HG02981 (cell line): ENCODE data around the gene THBD.

Source experiments
- ATAC-seq: cut with Tn5 transposase; IDR thresholded peaks from one replicate; pipeline ENCODE4 v1.9.1; 2021; ENCODE audit warnings: mild to moderate bottlenecking, moderate library complexity; ENCODE audit not compliant: unreplicated experiment

The THBD gene

GRCh38 chr20:23049201-23050075 is at the start of gene THBD:
Gene THBD (minus strand): TSS chr20:23049672. CDS start chr20:23049504, 168 bp downstream.
- no peak for ATAC-seq

GRCh38 chr20:23097636-23098580 is 48.4 kb upstream of the THBD start:
- no peak for ATAC-seq

- no peak for ATAC-seq
Measured at GRCh38 chr20:23096986-23097520, 47.6 kb upstream of the THBD start.

- no peak for ATAC-seq
Measured at GRCh38 chr20:23096097-23096496, 46.6 kb upstream of the THBD start.

- no peak for ATAC-seq
Measured at GRCh38 chr20:23095499-23095898, 46.0 kb upstream of the THBD start.

GRCh38 chr20:23094927-23095326 is 45.5 kb upstream of the THBD start:
- ATAC-seq: no peak

GRCh38 chr20:23094213-23094896 is 44.9 kb upstream of the THBD start:
- no peak for ATAC-seq

- ATAC-seq: no peak
Measured at GRCh38 chr20:23093613-23094012, 44.1 kb upstream of the THBD start.

- ATAC-seq: no peak
Measured at GRCh38 chr20:23092861-23093495, 43.5 kb upstream of the THBD start.

GRCh38 chr20:23092384-23092756 is 42.9 kb upstream of the THBD start:
- ATAC-seq: no peak

GRCh38 chr20:23091721-23092383 is 42.4 kb upstream of the THBD start:
- no peak for ATAC-seq

GRCh38 chr20:23090878-23091277 is 41.4 kb upstream of the THBD start:
- ATAC-seq: no peak

- ATAC-seq: no peak
Measured at GRCh38 chr20:23090147-23090546, 40.7 kb upstream of the THBD start.

GRCh38 chr20:23088866-23089265 is 39.4 kb upstream of the THBD start:
- ATAC-seq: no peak

GRCh38 chr20:23087587-23088251 is 38.2 kb upstream of the THBD start:
- no peak for ATAC-seq

- ATAC-seq: no peak
Measured at GRCh38 chr20:23086931-23087411, 37.5 kb upstream of the THBD start.

- no peak for ATAC-seq
Measured at GRCh38 chr20:23086056-23086566, 36.6 kb upstream of the THBD start, which contains the start of gene CD93. Gene CD93 (minus strand): TSS chr20:23086324. CDS start chr20:23086192, 132 bp downstream.

GRCh38 chr20:23085436-23086055 is 36.1 kb upstream of the THBD start:
- no peak for ATAC-seq
